Astrocyte of the cerebellum (primary cell): ENCODE results near the gene TMEM192.
"Not testable (repeated sequence)": the region's sequence is repeated elsewhere in the genome, so short reads cannot be mapped to it uniquely, and the experiment has no call there.

Source experiments
- DNase-seq: peaks from one replicate; pipeline ENCODE4 v3.0.0-alpha.2; 2011; ENCODE audit warnings: low read depth
- H3K4me3 ChIP-seq: 2 replicates; pipeline ENCODE4 v1.5.1; 2011; ENCODE audit warnings: mild to moderate bottlenecking, low read depth, low read length, moderate library complexity
- in situ Hi-C: cut with HindIII; loops from 2 replicates; pipeline ENCODE4 v1.10.0; 2017; ENCODE audit warnings: low sequenced_read_pairs
- TF ChIP-seq, protein P1 (sequence below): IDR thresholded peaks from 2 replicates; pipeline ENCODE4 v1.5.1; 2012; ENCODE audit warnings: low read length, low read depth, moderate library complexity, mild to moderate bottlenecking; ENCODE audit errors: missing control alignments

Gene TMEM192

DNA sequence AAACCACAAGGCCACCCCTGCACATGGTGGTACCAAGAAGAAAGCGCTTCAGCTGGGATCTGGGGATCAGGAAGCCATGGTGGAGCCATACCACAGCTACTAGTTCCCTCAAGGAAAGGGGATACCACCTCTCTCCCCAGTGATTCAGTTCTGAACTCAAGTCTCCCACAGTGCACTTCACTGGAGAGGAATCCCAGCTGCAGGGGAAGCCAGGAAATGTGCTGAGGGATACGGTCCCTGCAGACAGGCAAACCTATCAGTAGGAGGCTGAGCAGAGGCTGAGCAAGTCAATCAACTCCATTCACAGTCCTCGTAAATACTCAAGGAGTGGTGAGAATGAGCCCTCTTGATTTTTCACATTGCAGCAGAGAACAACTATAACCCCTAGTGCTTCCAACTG is 11.0 kb downstream of the TMEM192 start:
- H3K4me3 ChIP-seq: no peak overlapping the region
- TF ChIP-seq, protein P1, sequence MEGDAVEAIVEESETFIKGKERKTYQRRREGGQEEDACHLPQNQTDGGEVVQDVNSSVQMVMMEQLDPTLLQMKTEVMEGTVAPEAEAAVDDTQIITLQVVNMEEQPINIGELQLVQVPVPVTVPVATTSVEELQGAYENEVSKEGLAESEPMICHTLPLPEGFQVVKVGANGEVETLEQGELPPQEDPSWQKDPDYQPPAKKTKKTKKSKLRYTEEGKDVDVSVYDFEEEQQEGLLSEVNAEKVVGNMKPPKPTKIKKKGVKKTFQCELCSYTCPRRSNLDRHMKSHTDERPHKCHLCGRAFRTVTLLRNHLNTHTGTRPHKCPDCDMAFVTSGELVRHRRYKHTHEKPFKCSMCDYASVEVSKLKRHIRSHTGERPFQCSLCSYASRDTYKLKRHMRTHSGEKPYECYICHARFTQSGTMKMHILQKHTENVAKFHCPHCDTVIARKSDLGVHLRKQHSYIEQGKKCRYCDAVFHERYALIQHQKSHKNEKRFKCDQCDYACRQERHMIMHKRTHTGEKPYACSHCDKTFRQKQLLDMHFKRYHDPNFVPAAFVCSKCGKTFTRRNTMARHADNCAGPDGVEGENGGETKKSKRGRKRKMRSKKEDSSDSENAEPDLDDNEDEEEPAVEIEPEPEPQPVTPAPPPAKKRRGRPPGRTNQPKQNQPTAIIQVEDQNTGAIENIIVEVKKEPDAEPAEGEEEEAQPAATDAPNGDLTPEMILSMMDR: no peak
- DNase-seq: no peak
- in situ Hi-C loops: no loop called here

DNA sequence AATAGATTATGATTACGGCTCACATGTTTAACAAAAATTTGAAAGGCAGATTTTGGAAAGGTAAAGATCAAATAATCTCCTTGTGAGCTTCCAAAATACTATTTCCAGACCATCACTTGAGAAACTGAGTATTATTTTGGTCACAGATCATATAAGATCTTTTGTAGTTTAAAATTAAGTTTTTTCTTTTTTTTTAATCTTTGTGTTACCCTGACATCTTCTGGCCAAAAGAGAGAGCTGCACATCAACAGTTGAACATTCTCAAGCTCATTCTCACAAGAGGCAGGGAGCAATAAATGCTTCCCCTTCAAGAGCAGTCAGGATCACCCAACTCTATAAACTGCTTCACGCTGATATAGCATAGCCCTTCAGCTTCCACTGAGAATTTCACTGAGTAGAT is 15.9 kb downstream of the TMEM192 start:
- TF ChIP-seq, protein P1: peak; percentile 67
- in situ Hi-C loops: no loop called here
- DNase-seq: no peak
- H3K4me3 ChIP-seq: no peak overlapping the region

DNA sequence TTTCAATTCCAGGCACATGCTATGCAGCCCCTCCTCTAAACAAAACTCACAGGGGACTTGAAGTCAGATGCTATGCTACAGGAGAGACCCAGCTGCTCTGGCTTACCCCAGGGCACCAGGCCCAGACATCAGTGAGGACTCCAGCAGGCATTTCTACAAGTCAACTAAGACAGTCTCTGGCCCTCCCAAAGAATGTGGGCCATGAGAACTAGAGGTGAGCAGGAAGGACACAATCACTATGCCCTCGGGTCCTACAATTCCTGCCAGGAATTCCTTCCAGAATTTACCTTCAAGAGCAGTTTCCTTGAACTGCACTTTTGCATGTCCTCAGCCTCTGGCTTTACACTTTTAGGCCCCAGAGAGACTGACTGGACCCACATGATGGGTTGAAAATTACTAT is 17.4 kb downstream of the TMEM192 start:
- H3K4me3 ChIP-seq: no peak overlapping the region
- no peak for DNase-seq
- in situ Hi-C loops: no loop called here
- TF ChIP-seq, protein P1: no peak

DNA sequence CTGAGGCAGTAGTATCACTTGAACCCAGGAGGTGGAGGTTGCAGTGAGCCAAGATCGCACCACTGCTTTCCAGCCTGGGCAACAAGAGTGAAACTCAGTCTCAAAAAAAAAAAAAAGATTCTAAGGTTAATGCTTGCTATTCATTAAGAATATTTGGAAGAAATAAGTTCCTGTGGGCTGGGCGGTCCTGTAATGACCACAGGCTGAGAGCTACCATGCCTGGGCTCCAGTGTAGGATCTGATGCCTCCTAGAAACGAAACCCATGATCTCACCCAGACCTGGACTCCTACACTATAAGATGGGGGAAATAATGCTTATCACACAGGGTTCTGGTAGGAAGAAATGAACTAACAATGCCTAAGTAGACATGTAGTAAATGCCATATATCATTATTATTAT is 17.8 kb downstream of the TMEM192 start:
- in situ Hi-C loops: no loop called here
- DNase-seq: no peak
- H3K4me3 ChIP-seq: no peak overlapping the region
- TF ChIP-seq, protein P1: no peak

DNA sequence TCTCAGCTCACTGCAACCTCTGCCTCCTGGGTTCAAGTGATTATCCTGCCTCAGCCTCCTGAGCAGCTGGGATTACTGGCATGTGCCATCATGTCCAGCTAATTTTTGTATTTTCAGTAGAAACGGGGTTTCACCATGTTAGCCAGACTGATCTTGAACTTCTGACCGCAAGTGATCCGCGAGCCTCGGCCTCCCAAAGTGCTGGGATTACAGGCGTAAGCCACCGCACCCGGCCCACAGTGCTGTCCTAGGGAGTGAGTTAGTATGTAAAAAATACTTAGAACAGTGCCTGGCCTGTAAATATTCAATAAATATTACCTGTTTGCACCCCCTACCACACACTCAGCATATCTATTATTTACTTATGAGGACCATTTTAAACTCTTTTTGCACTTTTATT is 20.5 kb downstream of the TMEM192 start:
- in situ Hi-C loops, H3K4me3 ChIP-seq, DNase-seq: not testable (repeated sequence)

DNA sequence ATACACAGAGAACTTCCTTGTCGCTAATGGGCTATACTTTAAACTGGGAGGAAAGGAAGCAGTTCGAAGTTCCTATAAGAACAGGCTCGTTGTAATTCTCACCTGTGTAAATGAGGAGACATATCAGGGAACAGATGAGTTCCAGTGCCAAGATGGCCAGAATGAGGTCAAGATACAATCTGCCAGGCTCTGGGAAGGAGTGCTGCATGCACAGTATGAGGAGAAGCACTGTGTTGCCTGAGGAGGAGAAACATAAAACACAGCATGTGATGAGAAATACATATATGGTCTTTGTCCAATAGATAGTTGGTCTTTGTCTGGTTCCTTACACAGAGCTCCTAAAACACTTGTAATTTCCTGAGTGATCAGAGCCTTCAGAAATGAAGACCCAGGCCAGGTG is 24.3 kb downstream of the TMEM192 start:
- in situ Hi-C loops: no loop called here
- TF ChIP-seq, protein P1: no peak
- no peak for DNase-seq
- no peak overlapping the region for H3K4me3 ChIP-seq

DNA sequence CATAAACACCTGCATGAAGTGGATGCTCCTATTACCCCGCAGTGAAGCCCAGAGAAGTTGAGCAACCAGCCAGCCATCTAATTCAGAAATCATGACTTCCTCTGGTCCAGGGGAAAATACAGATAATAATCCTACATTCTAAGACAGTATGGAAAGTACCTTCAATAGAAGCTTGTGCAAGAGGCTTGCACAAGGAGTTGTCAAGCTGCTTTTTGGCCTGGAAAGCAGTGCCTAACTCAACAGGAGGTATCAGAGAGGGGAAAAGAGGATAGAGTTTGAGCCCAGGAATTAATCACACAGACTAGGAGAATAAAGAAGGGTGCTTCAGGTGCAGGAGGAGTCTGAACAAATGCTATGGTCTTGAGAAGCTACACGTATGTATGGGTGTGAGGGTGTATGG is 26.7 kb downstream of the TMEM192 start:
- no peak for DNase-seq
- in situ Hi-C loops: no loop called here
- TF ChIP-seq, protein P1: no peak

DNA sequence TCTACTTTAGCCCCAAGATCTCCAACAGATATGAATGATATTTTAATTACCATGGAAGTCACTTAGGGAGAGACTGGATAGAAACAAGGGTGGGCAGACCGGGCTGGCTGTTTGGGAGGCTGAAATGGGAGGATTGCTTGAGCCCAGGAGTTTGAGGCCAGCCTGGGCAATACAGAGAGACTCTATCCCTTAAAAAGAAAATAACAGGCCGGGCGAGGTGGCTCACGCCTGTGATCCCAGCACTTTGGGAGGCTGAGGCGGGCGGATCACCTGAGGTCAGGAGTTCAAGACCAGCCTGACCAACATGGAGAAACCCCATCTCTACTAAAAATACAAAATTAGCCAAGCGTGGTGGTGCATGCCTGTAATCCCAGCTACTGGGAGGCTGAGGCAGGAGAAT is 27.9 kb downstream of the TMEM192 start:
- DNase-seq, H3K4me3 ChIP-seq, in situ Hi-C loops: not testable (repeated sequence)

More for the DNA sequence above, 26.7 kb downstream of the TMEM192 start:
- H3K4me3 ChIP-seq: no peak overlapping the region
